Uterus (tissue), 2 donors: Measurements from ENCODE around the gene SGSM2.

Experiments
- POLR2A ChIP-seq, 2 donors: fragments of 450-650 bp; IDR thresholded peaks; one replicate each; pipeline ENCODE4 v1.6.1; 2016; ENCODE audit warnings: antibody characterized with exemption in 2 of 2, mild to moderate bottlenecking in 1 of 2, moderate library complexity in 1 of 2
- TF ChIP-seq, protein P1 (sequence below), 4 experiments: fragments of 200-600 bp in 2 of 4; fragments of 450-650 bp in 2 of 4; sonication (generic) in 2 of 4; IDR thresholded peaks; one replicate each; pipeline ENCODE4 v1.5.1; 2016 to 2019; ENCODE audit warnings: antibody characterized with exemption in 4 of 4, mild to moderate bottlenecking in 2 of 4, moderate library complexity in 1 of 4

DNA sequence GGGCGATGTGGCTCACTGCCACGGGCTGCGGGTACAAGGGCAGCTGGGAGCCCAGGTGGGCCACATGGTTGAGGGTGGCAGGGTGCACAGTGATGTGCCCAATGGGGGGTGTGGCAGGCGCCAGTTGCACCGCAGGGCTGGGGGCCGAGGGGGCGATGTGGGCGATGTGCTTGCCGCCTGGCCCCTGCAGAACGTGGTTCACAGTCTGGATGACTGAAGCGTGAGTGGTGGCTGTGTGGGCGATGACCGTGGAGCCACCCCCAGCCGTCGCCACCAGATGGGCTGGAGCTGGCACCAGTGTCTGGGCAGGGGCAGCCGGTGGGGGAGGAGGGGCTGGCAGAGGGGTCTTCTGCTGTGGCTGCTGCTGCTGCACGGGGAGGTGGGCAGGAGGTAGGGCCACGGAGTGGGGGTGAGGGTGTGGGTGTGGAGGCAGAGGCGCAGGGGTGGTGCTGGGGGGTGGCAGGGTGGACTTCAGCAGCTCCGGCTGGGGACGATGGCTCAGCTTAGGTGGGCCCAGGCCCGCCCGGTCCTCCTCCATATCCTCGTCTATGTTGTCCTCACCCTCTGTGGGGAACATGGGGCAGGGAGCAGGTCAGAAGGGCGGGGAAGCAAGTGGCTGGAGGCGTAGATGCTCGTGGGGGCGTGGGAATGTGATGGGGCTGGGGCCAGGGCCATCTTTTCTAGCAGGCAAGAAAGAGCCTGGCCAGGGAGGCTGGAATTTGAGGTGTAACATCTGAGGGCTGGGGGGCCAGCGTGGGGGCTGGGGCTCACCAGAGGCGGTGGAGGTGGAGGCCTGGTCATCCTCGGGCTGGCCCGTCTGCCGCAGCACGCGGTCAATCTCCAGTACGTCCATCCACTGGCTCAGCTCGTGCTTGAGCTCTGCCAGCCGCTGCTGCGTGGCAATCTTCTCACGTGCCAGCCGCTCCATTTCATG is 50.1 kb downstream of the SGSM2 start:
- no peak for TF ChIP-seq POLR2A (IDR thresholded peaks at IDR 0.05)
- TF ChIP-seq, protein P1, sequence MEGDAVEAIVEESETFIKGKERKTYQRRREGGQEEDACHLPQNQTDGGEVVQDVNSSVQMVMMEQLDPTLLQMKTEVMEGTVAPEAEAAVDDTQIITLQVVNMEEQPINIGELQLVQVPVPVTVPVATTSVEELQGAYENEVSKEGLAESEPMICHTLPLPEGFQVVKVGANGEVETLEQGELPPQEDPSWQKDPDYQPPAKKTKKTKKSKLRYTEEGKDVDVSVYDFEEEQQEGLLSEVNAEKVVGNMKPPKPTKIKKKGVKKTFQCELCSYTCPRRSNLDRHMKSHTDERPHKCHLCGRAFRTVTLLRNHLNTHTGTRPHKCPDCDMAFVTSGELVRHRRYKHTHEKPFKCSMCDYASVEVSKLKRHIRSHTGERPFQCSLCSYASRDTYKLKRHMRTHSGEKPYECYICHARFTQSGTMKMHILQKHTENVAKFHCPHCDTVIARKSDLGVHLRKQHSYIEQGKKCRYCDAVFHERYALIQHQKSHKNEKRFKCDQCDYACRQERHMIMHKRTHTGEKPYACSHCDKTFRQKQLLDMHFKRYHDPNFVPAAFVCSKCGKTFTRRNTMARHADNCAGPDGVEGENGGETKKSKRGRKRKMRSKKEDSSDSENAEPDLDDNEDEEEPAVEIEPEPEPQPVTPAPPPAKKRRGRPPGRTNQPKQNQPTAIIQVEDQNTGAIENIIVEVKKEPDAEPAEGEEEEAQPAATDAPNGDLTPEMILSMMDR (IDR thresholded peaks at IDR 0.05), result no peak
